HAP-1 (cell line): ENCODE measurements around the gene LSG1.

Experiments
- DNase-seq, 2 experiments: peaks; one replicate each; pipeline ENCODE4 v3.0.0-alpha.2; 2016 to 2020; ENCODE audit warnings: low spot score in 2 of 2
- H3K27me3 ChIP-seq: fragments of 250-450 bp; sonication (Bioruptor Pico); 2 replicates; pipeline ENCODE4 v1.5.1; 2020; ENCODE audit warnings: low read depth, mild to moderate bottlenecking, moderate library complexity
- H3K36me3 ChIP-seq: fragments of 250-450 bp; sonication (Bioruptor Pico); replicated peaks from 2 replicates; pipeline ENCODE4 v1.5.1; 2020; ENCODE audit warnings: mild to moderate bottlenecking
- H3K4me1 ChIP-seq: fragments of 250-450 bp; sonication (Bioruptor Pico); 2 replicates; pipeline ENCODE4 v1.5.1; 2020; ENCODE audit warnings: mild to moderate bottlenecking
- H3K4me3 ChIP-seq: fragments of 250-450 bp; sonication (Bioruptor Pico); 2 replicates; pipeline ENCODE4 v1.5.1; 2020; ENCODE audit warnings: mild to moderate bottlenecking, moderate library complexity
- H3K9me3 ChIP-seq: fragments of 250-450 bp; sonication (Bioruptor Pico); 2 replicates; pipeline ENCODE4 v1.5.1; 2020; ENCODE audit warnings: mild to moderate bottlenecking, moderate library complexity
- in situ Hi-C: fragments of 300-500 bp; cut with MboI; formaldehyde crosslinking; loops from 3 replicates; pipeline ENCODE4 v1.14.3; 2020; ENCODE audit warnings: low sequenced_read_pairs, inconsistent platforms, mixed read lengths

The LSG1 gene

DNA sequence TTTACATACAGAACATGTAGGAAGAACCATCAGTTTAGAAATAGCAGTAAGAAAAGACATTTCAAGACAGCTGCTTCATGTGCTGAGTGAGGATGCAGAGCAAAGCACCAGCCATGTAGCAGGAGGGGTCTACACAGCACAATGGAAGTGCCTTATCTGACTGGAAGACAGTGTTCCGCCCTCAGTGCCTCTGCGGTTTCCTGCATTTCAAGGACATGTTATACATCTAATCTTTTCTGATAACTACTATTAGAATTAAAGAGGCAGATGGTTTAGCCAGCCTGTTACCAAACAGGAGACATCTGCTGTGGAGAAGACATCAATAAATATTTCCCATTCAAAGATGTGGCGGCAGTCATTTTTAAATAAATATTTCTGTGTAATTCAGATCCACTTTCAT, 10.6 kb downstream of the LSG1 start:
- H3K9me3 ChIP-seq: no peaks in the 10 kb centered on the region
- in situ Hi-C loops: no loop called here

DNA sequence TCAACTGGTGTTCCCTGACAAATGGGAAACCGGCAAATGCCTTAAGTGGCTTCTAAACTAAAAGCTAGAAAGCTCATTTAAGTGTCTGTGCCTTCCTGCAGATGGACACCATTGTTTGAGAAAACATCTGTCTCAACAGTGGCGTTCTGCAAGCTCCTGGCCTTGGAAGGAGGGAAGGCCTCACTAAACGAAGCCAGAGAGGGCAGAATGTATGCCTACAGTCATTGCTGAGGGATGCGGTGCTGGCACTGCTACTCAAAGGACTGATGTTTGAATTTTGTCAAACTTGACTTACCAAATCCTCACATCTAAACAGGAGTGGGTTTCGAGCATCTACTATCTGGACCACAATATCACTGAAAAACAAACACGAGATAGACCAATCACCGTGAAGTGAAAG, 12.2 kb downstream of the LSG1 start:
- peaks cover 77% of the 10 kb centered on the region for H3K36me3 ChIP-seq
- no peaks in the 10 kb centered on the region for H3K9me3 ChIP-seq
- H3K4me3 ChIP-seq: no peak overlapping the region
- no peaks in the 10 kb centered on the region for H3K4me1 ChIP-seq
- DNase-seq: no peak
- no peaks in the 10 kb centered on the region for H3K27me3 ChIP-seq
- in situ Hi-C loops: no loop called here

More for the DNA sequence above, 10.6 kb downstream of the LSG1 start:
- Histone ChIP-seq H3K4me1 (no peaks in the 10 kb centered on the region), H3K36me3 (peaks cover 77% of the 10 kb centered on the region), H3K4me3 (no peak overlapping the region), H3K27me3 (no peaks in the 10 kb centered on the region)
- DNase-seq: no peak

DNA sequence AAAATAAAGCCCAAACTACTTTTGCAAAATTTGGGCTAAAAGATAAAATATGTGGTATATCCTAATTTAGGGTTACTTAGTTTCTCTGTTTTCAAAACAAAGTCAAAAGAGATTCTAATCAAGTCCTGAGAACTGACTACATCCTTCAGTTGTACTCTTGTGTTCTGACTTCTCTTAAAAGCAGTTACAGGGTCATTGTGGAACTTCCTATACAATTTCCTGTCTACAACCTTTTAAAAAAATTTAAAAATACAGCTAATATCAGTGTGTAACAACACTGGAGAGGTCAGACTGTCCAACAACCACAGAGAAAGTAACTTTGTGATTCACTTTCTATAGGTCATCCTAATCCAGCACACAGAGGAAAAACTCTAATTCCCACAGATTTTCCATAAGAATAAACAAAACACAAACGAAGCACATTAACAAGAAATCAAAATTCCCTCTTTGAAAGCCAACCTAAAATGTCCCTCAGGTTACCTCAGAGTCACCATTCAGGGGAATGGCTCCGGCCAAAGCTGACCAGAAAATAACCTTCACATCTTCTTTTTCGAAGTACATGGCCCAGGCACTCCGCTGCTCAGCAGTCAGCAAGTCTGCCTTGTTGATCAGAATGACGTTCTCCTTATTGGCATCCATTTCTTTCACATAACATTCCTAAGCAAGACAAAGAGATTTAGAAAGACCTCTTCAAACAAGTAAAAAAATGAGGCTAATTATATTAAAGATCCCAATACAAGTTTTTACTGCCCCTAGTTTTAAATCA, 13.3 kb downstream of the LSG1 start:
- Histone ChIP-seq H3K9me3 (no peaks in the 10 kb centered on the region), H3K4me3 (no peak overlapping the region), H3K36me3 (peaks cover 84% of the 10 kb centered on the region), H3K27me3 (no peaks in the 10 kb centered on the region), H3K4me1 (no peaks in the 10 kb centered on the region)
- DNase-seq: no peak
- in situ Hi-C loops: no loop called here

DNA sequence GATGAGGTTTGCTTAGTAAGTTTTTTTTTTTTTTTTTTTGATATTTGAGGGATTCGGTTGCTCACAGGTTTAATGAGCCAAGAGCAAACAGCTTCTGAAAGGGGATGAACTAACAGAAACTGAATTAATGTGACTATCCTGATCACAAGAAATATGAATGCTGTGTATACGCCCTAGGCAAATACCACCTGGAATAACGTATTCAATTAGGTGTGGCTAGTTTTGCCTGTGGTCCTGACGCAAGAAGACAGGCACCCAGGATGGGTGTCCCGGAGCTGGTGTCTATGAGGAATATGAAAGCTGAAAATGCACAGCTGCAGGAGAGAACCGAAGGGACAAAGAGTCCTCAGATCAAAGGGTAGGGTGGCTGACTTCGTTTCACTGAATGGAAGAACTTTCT, 14.6 kb downstream of the LSG1 start:
- in situ Hi-C loops: no loop called here
- Histone ChIP-seq H3K4me3 (no peak overlapping the region), H3K36me3 (peaks cover 90% of the 10 kb centered on the region), H3K27me3 (no peaks in the 10 kb centered on the region), H3K9me3 (no peaks in the 10 kb centered on the region), H3K4me1 (no peaks in the 10 kb centered on the region)
- DNase-seq: no peak

DNA sequence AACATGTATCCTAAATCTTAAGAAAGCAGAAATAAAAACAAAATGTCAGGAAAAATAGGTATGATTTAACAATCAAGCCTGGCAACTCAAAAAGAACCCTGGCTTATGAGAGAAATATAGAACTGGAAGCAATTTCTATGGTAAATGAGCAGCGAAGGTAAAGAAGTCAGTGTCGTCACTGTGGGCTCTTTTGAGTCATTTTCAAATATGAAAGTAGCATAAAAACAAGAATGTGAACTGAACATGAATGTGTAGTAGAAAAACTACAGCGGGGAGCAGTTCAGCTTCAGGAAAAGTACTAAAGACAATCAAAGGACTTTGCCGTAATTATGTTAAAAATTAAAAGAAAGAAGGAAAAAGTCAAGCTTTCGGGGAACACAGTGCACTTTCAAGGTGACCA, 17.5 kb downstream of the LSG1 start:
- Histone ChIP-seq H3K4me3 (no peak overlapping the region), H3K9me3 (no peaks in the 10 kb centered on the region), H3K36me3 (peaks cover 90% of the 10 kb centered on the region), H3K27me3 (no peaks in the 10 kb centered on the region), H3K4me1 (no peaks in the 10 kb centered on the region)
- in situ Hi-C loops: no loop called here
- no peak for DNase-seq

DNA sequence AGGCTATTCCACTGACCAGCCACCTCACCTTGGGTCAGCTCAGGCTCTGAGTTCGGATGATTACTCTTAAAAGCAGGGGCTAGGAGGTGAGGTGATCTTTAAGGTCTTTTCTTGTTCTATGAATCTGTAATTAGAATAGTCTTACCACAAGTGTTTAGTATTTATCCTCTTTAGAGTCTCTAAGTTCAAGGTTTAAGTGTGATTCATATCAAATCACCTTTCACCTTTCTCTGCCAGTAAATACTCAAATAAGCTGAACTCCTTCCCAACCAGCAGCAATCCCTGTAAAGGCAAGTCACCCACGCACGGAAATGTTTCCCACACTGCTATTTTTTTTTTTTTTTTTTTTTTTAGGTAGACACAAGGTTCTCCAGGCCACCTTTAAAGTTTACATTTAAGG, 24.2 kb downstream of the LSG1 start:
- no peak for DNase-seq
- Histone ChIP-seq H3K4me3 (no peak overlapping the region), H3K36me3 (peaks cover 74% of the 10 kb centered on the region), H3K27me3 (no peaks in the 10 kb centered on the region), H3K4me1 (no peaks in the 10 kb centered on the region), H3K9me3 (no peaks in the 10 kb centered on the region)
- in situ Hi-C loops: no loop called here

DNA sequence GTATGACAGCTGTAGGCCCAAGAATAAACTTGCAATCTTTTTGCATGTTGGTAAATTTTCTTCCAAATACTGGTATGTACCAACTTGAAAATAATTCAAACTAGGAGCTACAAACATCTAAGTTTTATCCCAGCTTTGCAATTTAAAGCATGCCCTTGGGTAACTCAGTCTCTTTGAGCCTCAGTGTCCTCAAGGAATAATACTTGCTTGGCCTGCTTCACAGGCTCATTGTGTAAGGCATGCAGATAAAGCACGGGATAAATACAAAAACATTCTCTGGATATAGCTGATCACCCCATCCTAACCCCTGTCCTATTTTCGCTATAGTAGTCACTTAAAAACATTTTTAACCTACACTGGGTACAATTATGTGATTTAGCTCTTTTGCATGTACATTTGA, 29.2 kb downstream of the LSG1 start:
- DNase-seq: no peak
- in situ Hi-C loops: no loop called here
- Histone ChIP-seq H3K4me1 (no peaks in the 10 kb centered on the region), H3K36me3 (peaks cover 53% of the 10 kb centered on the region), H3K4me3 (no peak overlapping the region), H3K27me3 (no peaks in the 10 kb centered on the region), H3K9me3 (no peaks in the 10 kb centered on the region)

DNA sequence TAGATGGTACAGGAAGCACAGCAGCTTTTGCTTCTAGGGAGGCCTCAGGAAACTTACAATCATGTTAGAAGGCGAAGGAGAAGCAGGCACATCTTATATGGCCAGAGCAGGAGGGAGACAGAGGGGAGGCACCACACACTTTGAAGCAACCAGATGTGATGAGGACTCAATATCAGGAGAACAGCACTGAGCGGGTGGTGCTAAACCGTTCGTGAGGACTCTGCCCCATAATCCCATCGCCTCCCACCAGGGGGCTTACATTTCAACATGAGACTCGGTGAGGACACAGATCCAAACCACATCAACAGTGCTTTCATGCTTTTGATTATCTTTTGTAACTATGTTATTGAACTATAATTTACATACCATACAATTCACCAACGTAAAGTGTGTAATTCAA, 31.2 kb downstream of the LSG1 start:
- H3K4me1 ChIP-seq: no peaks in the 10 kb centered on the region
- in situ Hi-C loops: no loop called here
- peaks cover 42% of the 10 kb centered on the region for H3K36me3 ChIP-seq
- no peaks in the 10 kb centered on the region for H3K27me3 ChIP-seq
- H3K4me3 ChIP-seq: no peak overlapping the region
- peak in 1 of 2 experiments; percentile 58 for DNase-seq
- no peaks in the 10 kb centered on the region for H3K9me3 ChIP-seq

DNA sequence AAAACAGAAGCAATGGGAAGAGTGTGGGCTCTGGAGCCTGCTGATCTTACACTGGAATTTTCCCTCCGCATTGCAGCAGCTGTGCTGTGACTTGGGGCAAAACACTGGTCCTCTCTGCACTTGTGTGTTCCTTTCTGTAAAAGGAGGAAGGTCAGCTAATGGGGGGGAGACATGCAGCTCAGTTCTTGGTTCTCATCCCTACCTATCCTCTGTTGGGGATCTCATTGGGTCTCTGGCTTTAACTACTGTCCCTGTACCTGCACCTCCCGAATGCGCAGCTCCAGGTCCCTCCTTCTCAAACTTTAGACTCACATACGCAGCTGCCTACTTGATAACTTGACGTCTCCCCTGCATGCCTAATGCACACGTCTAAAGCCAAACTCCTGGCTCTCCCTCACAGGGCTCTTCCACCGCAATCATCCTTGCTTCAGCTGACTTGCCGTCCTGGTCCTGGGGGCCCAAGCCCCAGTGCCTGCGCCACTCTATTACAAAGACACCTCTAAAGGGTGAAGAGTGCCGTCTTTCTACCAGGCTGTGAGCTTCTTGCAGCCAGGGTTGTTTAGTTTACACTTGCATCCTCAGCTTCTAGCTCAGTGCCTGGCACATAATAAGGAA, 32.9 kb downstream of the LSG1 start:
- Histone ChIP-seq H3K4me1 (no peaks in the 10 kb centered on the region), H3K36me3 (peaks cover 31% of the 10 kb centered on the region), H3K9me3 (no peaks in the 10 kb centered on the region), H3K27me3 (no peaks in the 10 kb centered on the region), H3K4me3 (no peak overlapping the region)
- no peak for DNase-seq
- in situ Hi-C loops: no loop called here

DNA sequence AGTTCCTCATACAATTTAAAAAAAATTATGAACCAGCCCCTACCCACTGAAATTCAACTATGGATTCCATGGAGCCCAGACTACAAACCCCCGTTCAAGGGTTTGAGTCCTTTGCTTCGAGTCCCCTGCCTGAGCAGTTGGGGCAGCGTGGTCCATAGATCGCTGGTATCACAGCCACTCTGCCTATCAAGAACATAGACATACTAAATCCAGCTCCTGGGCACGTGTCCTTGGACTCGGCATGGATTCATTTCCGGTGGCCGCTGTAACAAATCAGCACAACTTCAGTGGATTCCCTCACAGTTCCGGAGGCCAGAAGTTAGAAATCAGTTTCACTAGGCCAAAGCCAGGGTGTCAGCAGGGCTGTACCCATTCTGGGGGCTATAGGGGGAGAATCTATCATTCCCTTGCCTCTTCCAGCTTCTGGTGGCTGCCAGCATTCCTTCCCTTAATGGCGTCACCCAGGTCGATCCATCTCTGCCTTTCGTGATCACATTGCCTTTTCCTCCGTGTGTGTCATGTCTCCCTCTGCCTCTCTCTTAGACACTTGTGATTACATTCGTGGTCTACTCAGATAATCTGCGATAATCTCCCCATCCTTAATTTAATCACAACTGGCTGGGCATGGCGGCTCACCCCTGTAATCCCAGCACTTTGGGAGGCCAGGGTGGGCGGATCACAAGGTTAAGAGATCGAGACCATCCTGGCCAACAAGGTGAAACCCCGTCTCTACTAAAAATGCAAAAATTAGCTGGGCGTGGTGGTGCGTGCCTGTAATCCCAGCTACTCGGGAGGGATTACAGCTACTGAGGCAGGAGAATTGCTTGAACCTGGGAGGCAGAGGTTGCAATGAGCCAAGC, 34.2 kb downstream of the LSG1 start:
- Histone ChIP-seq H3K36me3 (peaks cover 20% of the 10 kb centered on the region), H3K9me3 (no peaks in the 10 kb centered on the region), H3K4me3 (no peak overlapping the region), H3K27me3 (no peaks in the 10 kb centered on the region), H3K4me1 (no peaks in the 10 kb centered on the region)
- in situ Hi-C loops: no loop called here
- no peak for DNase-seq

DNA sequence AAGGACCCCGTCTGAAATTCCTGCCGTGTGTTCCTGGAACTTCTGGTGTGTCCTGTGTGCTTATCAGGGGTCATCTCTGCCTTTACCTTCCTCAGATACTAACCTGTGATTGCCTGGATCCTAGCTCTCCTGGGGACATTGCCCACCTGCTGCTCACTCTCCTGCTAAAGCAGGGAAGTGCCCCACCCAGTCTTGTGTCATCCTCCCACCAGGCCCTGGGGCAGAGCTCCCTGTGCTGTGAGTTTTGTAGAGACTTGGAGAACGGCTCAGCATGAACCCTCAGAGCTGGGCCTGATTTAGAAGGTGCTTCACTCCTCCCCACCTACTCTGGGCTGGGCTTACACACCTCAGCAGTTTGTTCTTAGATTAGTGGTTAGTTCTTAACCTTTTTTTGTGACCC, 34.9 kb downstream of the LSG1 start:
- Histone ChIP-seq H3K36me3 (peaks cover 14% of the 10 kb centered on the region), H3K4me3 (no peak overlapping the region), H3K27me3 (no peaks in the 10 kb centered on the region), H3K9me3 (no peaks in the 10 kb centered on the region), H3K4me1 (no peaks in the 10 kb centered on the region)
- no peak for DNase-seq
- in situ Hi-C loops: no loop called here

DNA sequence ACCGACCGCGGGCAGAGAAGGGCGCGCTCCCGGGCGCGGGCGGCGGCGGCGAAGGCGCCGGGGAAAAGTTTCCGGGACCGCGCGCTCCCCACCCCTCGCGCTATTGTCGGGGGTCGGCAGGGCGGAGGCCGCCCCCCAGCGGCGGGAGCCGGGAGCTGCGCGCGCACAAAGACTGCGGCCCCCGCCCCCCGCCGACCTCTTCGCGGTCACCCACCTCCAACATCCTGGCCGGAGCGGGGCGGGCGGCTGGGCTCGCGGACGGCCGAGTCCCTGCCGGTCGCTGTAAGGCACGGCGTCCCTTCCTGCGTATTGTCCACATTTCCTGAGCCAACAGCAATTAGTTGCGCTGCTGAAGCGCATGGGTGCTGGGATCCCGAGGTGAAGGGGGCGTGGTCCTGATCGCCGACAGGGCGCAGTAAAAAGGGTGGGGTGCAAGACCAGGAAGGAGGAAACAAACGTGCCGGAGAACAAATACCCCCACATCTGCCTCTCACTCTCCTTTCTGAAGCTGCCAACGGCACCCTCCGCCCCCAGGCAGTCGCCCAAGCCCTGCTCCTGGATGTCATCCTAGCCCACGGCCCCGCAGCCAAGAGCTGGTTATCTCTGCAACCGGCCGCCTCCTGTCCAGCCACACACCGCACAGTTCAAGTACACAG, 38.5 kb downstream of the LSG1 start, which contains the start of gene TMEM44:
Gene TMEM44 (minus strand): TSS at position 71 of the 656 bp plus-strand sequence. CDS start 204 bp downstream, outside the sequence.
- in situ Hi-C loops: no loop called here
- Histone ChIP-seq H3K9me3 (no peaks in the 10 kb centered on the region), H3K4me1 (no peaks in the 10 kb centered on the region), H3K4me3 (peak within 1 kb of the TSS; percentile 49), H3K27me3 (no peaks in the 10 kb centered on the region), H3K36me3 (no peaks in the 10 kb centered on the region)
- DNase-seq: peak; percentile 67 to 87

DNA sequence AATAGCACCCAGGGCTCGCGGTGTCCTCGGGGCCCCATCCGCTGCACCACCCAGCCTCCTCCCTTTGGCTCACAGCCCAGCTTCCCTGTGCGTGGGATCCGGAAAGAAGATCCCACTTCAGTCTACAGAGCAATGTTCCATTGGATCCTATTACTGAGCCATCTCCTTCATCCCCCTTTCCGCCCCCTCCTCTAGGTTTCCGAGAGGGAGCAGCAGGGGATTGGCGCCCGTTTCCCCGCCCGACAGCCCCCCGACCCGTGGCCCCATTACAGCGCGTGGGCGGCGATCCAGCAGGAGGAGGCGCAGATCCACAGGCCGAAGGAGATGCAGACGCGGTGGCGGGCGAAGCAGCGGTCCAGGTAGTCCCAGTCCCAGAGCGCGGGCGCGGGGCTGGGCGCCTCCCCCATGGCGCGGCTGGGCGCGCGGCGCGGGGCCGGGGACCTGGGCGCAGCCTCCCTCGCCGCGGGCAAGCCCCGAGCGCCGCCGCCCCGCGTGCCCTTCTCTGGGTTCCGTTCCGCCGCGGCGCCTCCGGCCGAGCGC, 39.1 kb downstream of the LSG1 start:
- H3K36me3 ChIP-seq: no peaks in the 10 kb centered on the region
- H3K4me3 ChIP-seq: peak overlapping the region; percentile 45
- no peaks in the 10 kb centered on the region for H3K4me1 ChIP-seq
- H3K27me3 ChIP-seq: no peaks in the 10 kb centered on the region
- no peaks in the 10 kb centered on the region for H3K9me3 ChIP-seq
- peak; percentile 8 to 64 for DNase-seq
- in situ Hi-C loops: no loop called here
